IMR-90 (cell line): ENCODE data around the gene ARL8B. TPM values are rescaled to one million over a fixed set of nuclear protein-coding genes. Genes with fewer than 3 reads are reported as not detected.

Source experiments
- ATAC-seq: fragments of 200-7000 bp; cut with Tn5 transposase; 2 replicates; pipeline ENCODE4 v1.9.1; 2020; ENCODE audit warnings: low read depth, mild to moderate bottlenecking, moderate library complexity
- BruUV-seq: library from RNA; stranded (reverse); fragments of 400-500 nt; replicated peaks from 2 replicates; lab custom pipeline; 2021; lab: Mats Ljungman, UMichigan
- CTCF ChIA-PET: fragments of 300-600 bp; formaldehyde crosslinking; extraction: SDS; loops from one replicate; lab custom pipeline; 2021; ENCODE audit warnings: antibody characterized with exemption; lab: Yijun Ruan, JAX
- POLR2A ChIA-PET: fragments of 300-600 bp; sonication (Branson Sonifier 250); formaldehyde crosslinking; loops from one replicate; lab custom pipeline; 2022; ENCODE audit warnings: antibody characterized with exemption; ENCODE audit not compliant: unreplicated experiment; lab: Charles Lee
- DNase-seq: peaks from one replicate; pipeline ENCODE4 v3.0.0; 2013
- H2AFZ ChIP-seq: replicated peaks from 2 replicates; pipeline ENCODE3; 2013; ENCODE audit warnings: low read length, mild to moderate bottlenecking; ENCODE audit not compliant: poor library complexity
- H2AK5ac ChIP-seq: 2 replicates; pipeline ENCODE4 v1.6.1; 2013; ENCODE audit warnings: low read depth, low read length, inconsistent platforms
- H2AK9ac ChIP-seq: replicated peaks from 2 replicates; pipeline ENCODE3; 2013; ENCODE audit warnings: mild to moderate bottlenecking, low read depth, low read length, moderate library complexity; ENCODE audit not compliant: poor library complexity
- H2BK120ac ChIP-seq: 2 replicates; pipeline ENCODE4 v1.6.1; 2013; ENCODE audit warnings: low read depth, low read length, inconsistent platforms
- H2BK15ac ChIP-seq: 3 replicates; pipeline ENCODE4 v1.6.1; 2013; ENCODE audit warnings: low read depth, low read length, inconsistent platforms
- H2BK20ac ChIP-seq: 2 replicates; pipeline ENCODE4 v1.6.1; 2013; ENCODE audit warnings: low read depth, mild to moderate bottlenecking, inconsistent platforms, low read length, moderate library complexity
- H2BK5ac ChIP-seq: 2 replicates; pipeline ENCODE4 v1.6.1; 2013; ENCODE audit warnings: mild to moderate bottlenecking, low read depth, low read length, inconsistent platforms; ENCODE audit not compliant: poor library complexity, severe bottlenecking
- H3K14ac ChIP-seq: replicated peaks from 2 replicates; pipeline ENCODE4 v1.6.1; 2013; ENCODE audit warnings: low read depth, low read length, inconsistent platforms
- H3K18ac ChIP-seq: 2 replicates; pipeline ENCODE4 v1.6.1; 2013; ENCODE audit warnings: low read depth, low read length, control low read depth
- H3K23ac ChIP-seq: 2 replicates; pipeline ENCODE4 v1.6.1; 2013; ENCODE audit warnings: low read depth, low read length, inconsistent platforms
- H3K27ac ChIP-seq: 2 replicates; pipeline ENCODE4 v1.5.1; 2013; ENCODE audit warnings: mild to moderate bottlenecking, control low read depth, low read length; ENCODE audit not compliant: insufficient read depth
- H3K27me3 ChIP-seq: 2 replicates; pipeline ENCODE4 v1.6.1; 2013; ENCODE audit warnings: low read length; ENCODE audit not compliant: control insufficient read depth, insufficient read depth
- H3K36me3 ChIP-seq: 2 replicates; pipeline ENCODE4 v1.6.1; 2013; ENCODE audit warnings: low read length, mixed read lengths; ENCODE audit not compliant: control insufficient read depth, insufficient read depth
- H3K4ac ChIP-seq: 2 replicates; pipeline ENCODE4 v1.6.1; 2013; ENCODE audit warnings: low read depth, low read length, inconsistent platforms
- H3K4me1 ChIP-seq: 2 replicates; pipeline ENCODE4 v1.6.1; 2013; ENCODE audit warnings: low read length, mixed read lengths; ENCODE audit not compliant: control insufficient read depth, insufficient read depth
- H3K4me2 ChIP-seq: 2 replicates; pipeline ENCODE4 v1.6.1; 2013; ENCODE audit warnings: low read depth, mild to moderate bottlenecking, control low read depth, low read length, moderate library complexity
- H3K4me3 ChIP-seq: 2 replicates; pipeline ENCODE4 v1.5.1; 2013; ENCODE audit warnings: low read depth, mild to moderate bottlenecking, control low read depth, low read length, moderate library complexity; ENCODE audit not compliant: insufficient read depth
- H3K56ac ChIP-seq: 2 replicates; pipeline ENCODE4 v1.6.1; 2013; ENCODE audit warnings: low read length, inconsistent platforms; ENCODE audit not compliant: insufficient read depth; ENCODE audit errors: extremely low read depth
- H3K79me1 ChIP-seq, 2 experiments: 2 replicates each; pipeline ENCODE4 v1.6.1; 2013; ENCODE audit warnings: low read length in 2 of 2, inconsistent platforms in 1 of 2, low read depth in 1 of 2
- H3K9ac ChIP-seq: 2 replicates; pipeline ENCODE4 v1.6.1; 2013; ENCODE audit warnings: low read depth, low read length, control low read depth
- H3K9me1 ChIP-seq: 2 replicates; pipeline ENCODE4 v1.6.1; 2013; ENCODE audit warnings: low read length, inconsistent platforms; ENCODE audit not compliant: insufficient read depth
- H3K9me3 ChIP-seq: 2 replicates; pipeline ENCODE4 v1.6.1; 2013; ENCODE audit warnings: low read length; ENCODE audit not compliant: control insufficient read depth, insufficient read depth
- H4K20me1 ChIP-seq: 2 replicates; pipeline ENCODE4 v1.6.1; 2013; ENCODE audit warnings: low read length, inconsistent platforms; ENCODE audit not compliant: insufficient read depth
- H4K5ac ChIP-seq: 2 replicates; pipeline ENCODE4 v1.6.1; 2013; ENCODE audit warnings: mild to moderate bottlenecking, low read depth, low read length, control low read depth
- H4K8ac ChIP-seq, 2 experiments: 2 replicates each; pipeline ENCODE4 v1.6.1; 2013; ENCODE audit warnings: low read depth in 2 of 2, low read length in 2 of 2, control low read depth in 1 of 2, inconsistent platforms in 1 of 2
- H4K91ac ChIP-seq: 2 replicates; pipeline ENCODE4 v1.6.1; 2013; ENCODE audit warnings: low read depth, low read length, inconsistent platforms; ENCODE audit not compliant: insufficient read depth
- BHLHE40 ChIP-seq: fragments of 150-350 bp; IDR thresholded peaks from 2 replicates; pipeline ENCODE4 v1.6.1; 2016; ENCODE audit warnings: mild to moderate bottlenecking, low read depth, low read length
- CEBPB ChIP-seq: IDR thresholded peaks from 2 replicates; pipeline ENCODE4 v1.6.1; 2012; ENCODE audit warnings: low read depth, low read length, improper control_type of control experiment
- CHD1 ChIP-seq: IDR thresholded peaks from 2 replicates; pipeline ENCODE4 v1.6.1; 2012; ENCODE audit warnings: low read depth, low read length, improper control_type of control experiment
- FOS ChIP-seq: fragments of 150-350 bp; IDR thresholded peaks from 2 replicates; pipeline ENCODE4 v1.6.1; 2016; ENCODE audit warnings: low read depth, low read length
- MAZ ChIP-seq: IDR thresholded peaks from 2 replicates; pipeline ENCODE4 v1.6.1; 2012; ENCODE audit warnings: low read depth, mild to moderate bottlenecking, low read length, improper control_type of control experiment, moderate library complexity, borderline replicate concordance
- POLR2A ChIP-seq: IDR thresholded peaks from 2 replicates; pipeline ENCODE4 v1.6.1; 2012; ENCODE audit warnings: mild to moderate bottlenecking, low read depth, low read length
- SMC3 ChIP-seq: fragments of 150-350 bp; IDR thresholded peaks from 2 replicates; pipeline ENCODE4 v1.6.1; 2016; ENCODE audit warnings: low read depth, mild to moderate bottlenecking, antibody characterized with exemption, low read length, moderate library complexity
- WGBS, 2 experiments: methylation state at CpG; one replicate each; pipeline versions ENCODE4 v1.1.5 to v1.1.7; 2013; ENCODE audit warnings: missing lambda C conversion rate in 2 of 2; ENCODE audit not compliant: insufficient read length in 1 of 2; ENCODE audit errors: extremely low coverage in 2 of 2; 5-methylcytosine and 5-hydroxymethylcytosine counted together
- dilution Hi-C: fragments of 300-500 bp; cut with HindIII; formaldehyde crosslinking; loops from one replicate; pipeline ENCODE4 v1.14.3; 2018; ENCODE audit warnings: low sequenced_read_pairs; ENCODE audit not compliant: unreplicated experiment
- in situ Hi-C: fragments of 300-500 bp; cut with MboI; formaldehyde crosslinking; loops from 3 replicates; pipeline ENCODE4 v1.14.3; 2019; ENCODE audit warnings: low sequenced_read_pairs, inconsistent platforms, mixed read lengths
- intact Hi-C: fragments of 100-400 bp; cut with micrococcal nuclease; formaldehyde crosslinking; loops from 2 replicates; pipeline ENCODE4 v1.10.0; 2022
- polyA plus RNA-seq, 3 experiments: library from polyadenylated mRNA; depleted of rRNA; stranded (reverse); fragments of >200 nt; gene quantifications; 2 replicates each; pipeline ENCODE4 v1.2.3, GENCODE V29; 2012; ENCODE audit warnings: low replicate concordance in 1 of 3
- total RNA-seq: library from RNA; depleted of rRNA; stranded (reverse); fragments of >200 nt; gene quantifications from 2 replicates; pipeline ENCODE4 v1.2.3, GENCODE V29; 2012

Gene ARL8B
- total and polyA plus RNA-seq, 2 of the 4 experiments (the other 2 are of a cell fraction) = 32.3 to 47.0 TPM

- ATAC-seq (no peak), DNase-seq (no peak)
- H2AK9ac ChIP-seq = no peak overlapping the region
- no peak overlapping the region for H3K27ac ChIP-seq
- no peak overlapping the region for H4K5ac ChIP-seq
- ChIA-PET CTCF (no interaction called here), POLR2A (no interaction called here)
- peaks cover 71% of the 10 kb centered on the region for H4K20me1 ChIP-seq
- no peak overlapping the region for H4K91ac ChIP-seq
- no peak overlapping the region for H3K56ac ChIP-seq
- no peak overlapping the region for H2BK20ac ChIP-seq
- no peak overlapping the region for H3K4me3 ChIP-seq
- no peak overlapping the region for H3K4me2 ChIP-seq
- H3K4ac ChIP-seq = no peak overlapping the region
- peaks cover 8% of the 10 kb centered on the region for H3K9me1 ChIP-seq
- H2BK15ac ChIP-seq = no peak overlapping the region
- H2AFZ ChIP-seq = no peak overlapping the region
- H2BK5ac ChIP-seq = no peak overlapping the region
- H3K23ac ChIP-seq = no peak overlapping the region
- peaks cover 2% of the 10 kb centered on the region; the same call in 1 of the 2 replicates for H3K9me3 ChIP-seq
- H4K8ac ChIP-seq = no peak overlapping the region
- no peak overlapping the region for H3K9ac ChIP-seq
- no peaks in the 10 kb centered on the region for H3K36me3 ChIP-seq
- H2BK120ac ChIP-seq = no peak overlapping the region
- no TSS peak for BruUV-seq
- H3K18ac ChIP-seq = no peak overlapping the region
- intact Hi-C loops (no loop called here), dilution Hi-C loops (no loop called here), in situ Hi-C loops (no loop called here)
- H2AK5ac ChIP-seq = no peak overlapping the region
- H3K4me1 ChIP-seq = peaks cover 8% of the 10 kb centered on the region; the same call in 1 of the 2 replicates
- no peaks in the 10 kb centered on the region for H3K27me3 ChIP-seq
- TF ChIP-seq BHLHE40 (no peak), MAZ (no peak), CHD1 (no peak), POLR2A (no peak), CEBPB (no peak), FOS (no peak), SMC3 (no peak)
- H3K79me1 ChIP-seq = peaks cover 45 to 82% of the 10 kb centered on the region in 2 experiments
- no peak overlapping the region for H3K14ac ChIP-seq
- no CpG with 5 or more reads among the region's 4 CpGs for WGBS, 2 experiments
Observed at GRCh38 chr3:5141760-5142159, 19.7 kb downstream of the ARL8B start.
